ENCODE data around the gene ATP6V1G1. TPM values are rescaled to one million over a fixed set of nuclear protein-coding genes. Genes with fewer than 3 reads are reported as not detected.
"Not testable (repeated sequence)": the region's sequence is repeated elsewhere in the genome, so short reads cannot be mapped to it uniquely, and the experiment has no call there.

The ATP6V1G1 gene
- total RNA-seq, 1 experiment from 2014 or later = 119 TPM

GRCh38 chr9:114601787-114602186 lies 14.2 kb downstream of the ATP6V1G1 start:
- H3K27ac Mint-ChIP-seq; H3K4ac ChIP-seq (ENCODE audit: low read depth, low read length); H4K8ac ChIP-seq (replicated peaks; ENCODE audit: insufficient read length, low read depth, low read length); H3K27ac ChIP-seq (ENCODE audit: insufficient read length, low read depth, low read length); H2BK5ac ChIP-seq (ENCODE audit: insufficient read length, low read length); H3K4me3 Mint-ChIP-seq; H3K27me3 Mint-ChIP-seq (ENCODE audit: low read depth); H2BK20ac ChIP-seq (ENCODE audit: low read depth, low read length, poor library complexity, severe bottlenecking); H3K4me2 ChIP-seq (ENCODE audit: insufficient read depth, insufficient read length, low read length); H2BK15ac ChIP-seq (ENCODE audit: low read depth, low read length); H2BK120ac ChIP-seq (ENCODE audit: low read depth, low read length, poor library complexity, severe bottlenecking); H3K4me1 Mint-ChIP-seq; H4K20me1 ChIP-seq (ENCODE audit: control insufficient read depth, insufficient read depth, insufficient read length); H2BK12ac ChIP-seq (ENCODE audit: insufficient read length, low read depth, low read length); H3K9ac ChIP-seq (ENCODE audit: extremely low read depth, insufficient read length, low read length); H3K4me1 ChIP-seq (ENCODE audit: insufficient read depth, low read length); H3K9me3 ChIP-seq (ENCODE audit: control insufficient read depth, low read depth, low read length); H4K5ac ChIP-seq (ENCODE audit: insufficient read length, low read depth, low read length); H3K18ac ChIP-seq (ENCODE audit: insufficient read length, low read depth, low read length); DNase-seq; H2AK5ac ChIP-seq (ENCODE audit: insufficient read length, low read length); H4K91ac ChIP-seq (ENCODE audit: insufficient read length, low read depth, low read length); H3T11ph ChIP-seq (ENCODE audit: low read length); H2AFZ ChIP-seq (ENCODE audit: low read length); H3K14ac ChIP-seq (ENCODE audit: insufficient read depth, low read length); H3K23me2 ChIP-seq (ENCODE audit: insufficient read length, low read depth, low read length, poor library complexity, severe bottlenecking); H3K27me3 ChIP-seq (ENCODE audit: insufficient read depth, low read length); H3K79me1 ChIP-seq (ENCODE audit: insufficient read depth, low read depth, low read length, poor library complexity, severe bottlenecking); H3K23ac ChIP-seq (ENCODE audit: insufficient read length, low read depth, low read length); H3K56ac ChIP-seq (ENCODE audit: insufficient read length, low read depth, low read length); H3K79me2 ChIP-seq (ENCODE audit: insufficient read depth, low read length): not testable (repeated sequence)
- peaks cover 46 to 51% (median 50%) of the 10 kb centered on the region in 3 experiments for H3K36me3 Mint-ChIP-seq (ENCODE audit: insufficient read depth in 1 of 3, low read depth in 3 of 3)
- peaks cover 9 to 12% of the 10 kb centered on the region in 2 experiments for H3K9me3 Mint-ChIP-seq
- no CpG with 5 or more reads among the region's 2 CpGs for WGBS (ENCODE audit: extremely low coverage, insufficient read length, low lambda C conversion rate)
